ENCODE results near the gene FAM199X.
"Not testable (repeated sequence)": the region's sequence is repeated elsewhere in the genome, so short reads cannot be mapped to it uniquely, and the experiment has no call there.

FAM199X gene

GRCh38 chrX:104189837-104190236 is 23.6 kb downstream of the FAM199X start:
- no peak for DNase-seq (ENCODE audit: low read depth in 2 of 2)

GRCh38 chrX:104193485-104193884 is 27.2 kb downstream of the FAM199X start:
- DNase-seq (ENCODE audit: low read depth in 2 of 2) = no peak

GRCh38 chrX:104195013-104195412 is 28.8 kb downstream of the FAM199X start:
- DNase-seq (ENCODE audit: low read depth in 2 of 2) = no peak

- DNase-seq (ENCODE audit: low read depth in 2 of 2) = no peak
Observed at GRCh38 chrX:104195489-104196084, 29.3 kb downstream of the FAM199X start.

- DNase-seq (ENCODE audit: low read depth in 2 of 2) = no peak
Observed at GRCh38 chrX:104205548-104205947, 39.3 kb downstream of the FAM199X start.

GRCh38 chrX:104211187-104211586 is 44.9 kb downstream of the FAM199X start:
- DNase-seq (ENCODE audit: low read depth in 2 of 2) = no peak

GRCh38 chrX:104230060-104230459 is 63.8 kb downstream of the FAM199X start:
- not testable (repeated sequence) for DNase-seq (ENCODE audit: low read depth in 2 of 2)

Measured in stimulated activated CD8-positive, alpha-beta memory T cell treated with anti-CD3 and anti-CD28 coated beads, Interleukin-7, amount 100 ng/mL, for 1 hour (primary cell).